Measurements from ENCODE around the gene MGA.

The MGA gene

DNA sequence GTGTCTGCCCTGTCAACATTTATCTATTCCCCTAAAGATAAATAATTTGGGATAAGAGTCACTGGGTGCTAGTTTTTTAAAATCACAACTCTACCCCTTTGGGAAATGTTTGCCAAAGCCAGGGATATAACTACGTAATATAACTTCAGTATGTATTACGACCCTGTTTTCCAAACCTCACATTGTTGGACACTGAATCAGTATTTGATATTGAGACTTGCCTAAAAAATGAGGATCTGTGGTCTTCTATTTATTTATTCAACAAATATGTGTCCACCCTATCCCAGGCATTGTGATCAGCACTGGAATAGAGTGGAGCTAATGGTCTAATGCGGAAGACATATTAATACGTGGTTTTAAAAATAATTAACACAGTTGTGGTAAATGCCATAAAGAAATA lies 4.5 kb upstream of the MGA start:
- TF ChIP-seq, protein P1, sequence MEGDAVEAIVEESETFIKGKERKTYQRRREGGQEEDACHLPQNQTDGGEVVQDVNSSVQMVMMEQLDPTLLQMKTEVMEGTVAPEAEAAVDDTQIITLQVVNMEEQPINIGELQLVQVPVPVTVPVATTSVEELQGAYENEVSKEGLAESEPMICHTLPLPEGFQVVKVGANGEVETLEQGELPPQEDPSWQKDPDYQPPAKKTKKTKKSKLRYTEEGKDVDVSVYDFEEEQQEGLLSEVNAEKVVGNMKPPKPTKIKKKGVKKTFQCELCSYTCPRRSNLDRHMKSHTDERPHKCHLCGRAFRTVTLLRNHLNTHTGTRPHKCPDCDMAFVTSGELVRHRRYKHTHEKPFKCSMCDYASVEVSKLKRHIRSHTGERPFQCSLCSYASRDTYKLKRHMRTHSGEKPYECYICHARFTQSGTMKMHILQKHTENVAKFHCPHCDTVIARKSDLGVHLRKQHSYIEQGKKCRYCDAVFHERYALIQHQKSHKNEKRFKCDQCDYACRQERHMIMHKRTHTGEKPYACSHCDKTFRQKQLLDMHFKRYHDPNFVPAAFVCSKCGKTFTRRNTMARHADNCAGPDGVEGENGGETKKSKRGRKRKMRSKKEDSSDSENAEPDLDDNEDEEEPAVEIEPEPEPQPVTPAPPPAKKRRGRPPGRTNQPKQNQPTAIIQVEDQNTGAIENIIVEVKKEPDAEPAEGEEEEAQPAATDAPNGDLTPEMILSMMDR (IDR thresholded peaks at IDR 0.05; ENCODE audit: insufficient read depth, low read depth, low read length, missing control alignments), result no peak
- DNase-seq (ENCODE audit: low read depth), result no peak
- no peak overlapping the region for H3K4me3 ChIP-seq (ENCODE audit: low read depth, low read length)

DNA sequence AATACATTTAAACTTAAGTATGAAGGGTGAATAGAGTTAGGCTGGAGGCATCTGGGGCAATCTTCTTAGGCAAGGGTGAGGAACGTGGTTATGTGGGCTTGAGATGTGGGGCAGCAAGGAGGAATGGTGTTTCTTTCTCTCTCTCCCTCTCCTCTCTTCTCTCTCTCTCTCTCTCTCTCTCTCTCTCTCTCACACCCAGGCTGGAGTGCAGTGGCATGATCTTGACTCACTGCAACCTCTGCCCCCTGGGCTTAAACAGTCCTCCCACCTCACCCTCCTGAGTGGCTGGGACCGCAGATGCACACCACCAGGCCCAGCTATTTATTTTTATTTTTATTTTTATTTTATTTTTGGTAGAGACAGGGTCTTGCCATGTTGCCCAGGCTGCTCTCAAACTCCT lies 4.0 kb upstream of the MGA start:
- H3K4me3 ChIP-seq (ENCODE audit: low read depth, low read length), result no peak overlapping the region
- TF ChIP-seq, protein P1 (IDR thresholded peaks at IDR 0.05; ENCODE audit: insufficient read depth, low read depth, low read length, missing control alignments), result no peak
- DNase-seq (ENCODE audit: low read depth), result no peak

DNA sequence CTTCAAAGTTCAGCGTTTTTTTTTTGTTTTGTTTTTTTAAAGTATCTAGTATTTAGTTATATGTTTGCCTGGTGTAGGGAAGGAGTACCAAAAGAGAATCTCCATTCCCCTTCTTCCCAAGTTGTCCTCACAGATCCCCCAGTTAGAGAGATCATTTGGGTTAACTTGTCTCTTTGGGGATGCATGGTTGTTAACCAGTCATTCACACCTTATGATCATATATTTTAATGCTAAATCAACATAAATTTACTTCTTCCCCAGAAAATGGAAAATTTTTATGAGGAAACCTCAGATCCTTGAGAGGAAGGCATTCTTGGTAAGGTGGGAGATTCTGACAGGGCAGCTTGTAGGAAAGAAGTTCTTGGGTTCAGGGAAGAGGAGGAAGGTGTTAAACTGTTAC lies 1.5 kb upstream of the MGA start:
- H3K4me3 ChIP-seq (ENCODE audit: low read depth, low read length), result no peak overlapping the region
- TF ChIP-seq, protein P1 (IDR thresholded peaks at IDR 0.05; ENCODE audit: insufficient read depth, low read depth, low read length, missing control alignments), result no peak
- no peak for DNase-seq (ENCODE audit: low read depth)

DNA sequence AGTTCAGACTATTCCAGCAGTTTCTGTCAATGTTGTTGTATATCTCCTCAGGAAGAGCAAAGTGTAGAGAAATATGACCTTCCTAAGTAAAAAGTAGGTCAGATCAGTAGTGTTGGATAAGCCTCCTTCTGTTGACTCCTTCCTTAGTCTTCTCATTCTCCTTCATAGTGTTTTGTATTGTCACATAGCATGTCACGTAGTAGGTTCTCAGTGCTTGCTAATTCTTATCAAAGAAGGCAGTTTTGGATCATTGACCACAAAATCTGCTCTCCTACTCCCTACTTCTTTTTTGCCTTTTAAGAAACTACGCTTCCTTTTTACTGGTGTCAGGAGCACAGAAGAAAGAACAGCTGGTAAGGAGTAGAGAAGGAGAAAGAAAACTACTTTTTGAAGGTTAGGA lies 1.0 kb upstream of the MGA start:
- TF ChIP-seq, protein P1 (IDR thresholded peaks at IDR 0.05; ENCODE audit: insufficient read depth, low read depth, low read length, missing control alignments), result no peak
- H3K4me3 ChIP-seq (ENCODE audit: low read depth, low read length), result no peak overlapping the region
- no peak for DNase-seq (ENCODE audit: low read depth)

DNA sequence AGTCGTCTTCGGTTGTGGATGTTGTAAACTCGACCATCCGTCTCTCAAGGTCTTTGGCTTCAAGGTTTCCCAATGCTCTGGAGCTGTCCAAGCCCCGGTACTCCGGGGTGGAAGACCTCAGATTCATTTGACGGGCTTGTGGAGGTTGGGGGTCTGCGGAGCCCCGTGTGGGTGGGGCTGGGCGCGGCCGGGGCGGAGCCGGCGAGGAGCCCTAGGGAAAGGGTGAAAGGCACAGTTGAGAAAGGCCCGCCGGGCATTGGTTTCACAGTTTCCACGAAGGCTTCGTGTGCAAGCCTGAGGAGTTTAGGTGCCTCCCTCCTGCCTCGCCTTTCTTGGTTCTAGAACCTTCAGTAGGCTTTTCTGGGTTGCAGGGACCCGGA lies 360 bp upstream of the MGA start:
- DNase-seq (ENCODE audit: low read depth), result no peak
- H3K4me3 ChIP-seq (ENCODE audit: low read depth, low read length), result peak overlapping the region; percentile 82
- TF ChIP-seq, protein P1 (IDR thresholded peaks at IDR 0.05; ENCODE audit: insufficient read depth, low read depth, low read length, missing control alignments), result no peak

DNA sequence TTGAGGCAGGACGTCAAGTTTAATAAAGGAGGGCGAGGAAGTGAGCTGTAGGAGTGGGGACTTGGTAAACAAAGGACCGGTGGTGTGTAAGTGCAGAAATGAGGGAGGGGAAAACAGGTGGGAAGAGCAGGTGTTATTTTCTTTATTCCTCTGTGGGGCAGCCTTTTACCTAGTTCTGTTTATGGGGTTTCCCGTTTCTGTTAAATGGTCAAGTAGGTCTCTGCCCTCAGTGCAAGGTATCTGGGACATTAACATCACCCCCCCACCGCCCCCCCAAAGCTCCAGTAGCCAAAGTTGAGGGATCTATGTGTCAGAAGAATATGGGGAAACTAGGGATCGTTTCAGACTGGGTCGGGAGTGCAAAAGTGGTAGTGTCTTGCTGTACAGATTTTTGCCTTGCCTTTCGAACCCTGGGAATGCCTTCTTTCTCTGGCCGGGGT lies 893 bp downstream of the MGA start:
- TF ChIP-seq, protein P1 (IDR thresholded peaks at IDR 0.05; ENCODE audit: insufficient read depth, low read depth, low read length, missing control alignments), result no peak
- DNase-seq (ENCODE audit: low read depth), result no peak

DNA sequence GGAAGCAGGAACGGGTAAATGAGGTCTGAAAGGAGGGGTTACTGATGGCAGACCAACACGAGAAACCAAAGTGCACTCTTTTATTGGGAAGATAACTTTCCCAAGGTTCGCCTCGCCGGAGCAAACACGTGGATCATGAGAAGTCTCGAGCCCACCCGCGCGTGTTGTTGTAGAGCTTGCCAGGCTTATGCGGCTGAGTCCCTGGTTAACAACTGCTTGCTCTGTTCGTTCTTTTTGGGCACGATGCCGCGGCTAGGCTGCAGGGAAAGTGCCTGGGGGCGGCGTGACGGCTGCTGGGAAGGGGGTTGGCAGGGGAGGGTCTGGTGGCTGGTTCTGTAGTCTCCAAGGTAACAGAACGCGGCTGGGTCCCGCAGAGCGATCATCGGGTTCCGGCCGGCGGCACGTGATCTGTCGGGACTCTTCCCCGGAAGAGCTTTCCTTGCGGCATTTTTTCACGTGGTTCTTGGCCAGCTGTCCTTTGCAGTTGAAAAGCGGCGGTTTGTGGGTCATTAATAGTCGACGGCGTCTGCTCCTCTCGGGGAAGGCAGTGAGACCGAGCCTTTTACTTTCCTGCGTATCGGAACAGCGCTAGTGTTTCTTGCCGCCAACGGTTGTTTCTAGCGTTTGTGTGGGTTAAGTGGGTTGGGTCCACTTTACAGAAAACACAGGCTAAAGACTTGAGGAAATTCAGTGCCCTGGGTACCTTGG lies 1.5 kb downstream of the MGA start:
- peak overlapping the region; percentile 82 for H3K4me3 ChIP-seq (ENCODE audit: low read depth, low read length)
- DNase-seq (ENCODE audit: low read depth), result peak; percentile 90
- TF ChIP-seq, protein P1 (IDR thresholded peaks at IDR 0.05; ENCODE audit: insufficient read depth, low read depth, low read length, missing control alignments), result no peak

More for the DNA sequence above, 893 bp downstream of the MGA start:
- H3K4me3 ChIP-seq (ENCODE audit: low read depth, low read length), result peak overlapping the region; percentile 82

Measured in GM12865 (cell line).